Activated naive CD4-positive, alpha-beta T cell treated with anti-CD3 and anti-CD28 coated beads, Interleukin-2, amount 10 ng/mL, durations not matched to agents 5 hours and 36 hours (primary cell): ENCODE data around the gene ARHGEF38. TPM values are rescaled to one million over a fixed set of nuclear protein-coding genes. Genes with fewer than 3 reads are reported as not detected.

Experiments
- total RNA-seq, 2 experiments: library from RNA; stranded (reverse); gene quantifications; one replicate each; pipeline ENCODE4 v1.2.3, GENCODE V29; 2021

The ARHGEF38 gene, protein sequence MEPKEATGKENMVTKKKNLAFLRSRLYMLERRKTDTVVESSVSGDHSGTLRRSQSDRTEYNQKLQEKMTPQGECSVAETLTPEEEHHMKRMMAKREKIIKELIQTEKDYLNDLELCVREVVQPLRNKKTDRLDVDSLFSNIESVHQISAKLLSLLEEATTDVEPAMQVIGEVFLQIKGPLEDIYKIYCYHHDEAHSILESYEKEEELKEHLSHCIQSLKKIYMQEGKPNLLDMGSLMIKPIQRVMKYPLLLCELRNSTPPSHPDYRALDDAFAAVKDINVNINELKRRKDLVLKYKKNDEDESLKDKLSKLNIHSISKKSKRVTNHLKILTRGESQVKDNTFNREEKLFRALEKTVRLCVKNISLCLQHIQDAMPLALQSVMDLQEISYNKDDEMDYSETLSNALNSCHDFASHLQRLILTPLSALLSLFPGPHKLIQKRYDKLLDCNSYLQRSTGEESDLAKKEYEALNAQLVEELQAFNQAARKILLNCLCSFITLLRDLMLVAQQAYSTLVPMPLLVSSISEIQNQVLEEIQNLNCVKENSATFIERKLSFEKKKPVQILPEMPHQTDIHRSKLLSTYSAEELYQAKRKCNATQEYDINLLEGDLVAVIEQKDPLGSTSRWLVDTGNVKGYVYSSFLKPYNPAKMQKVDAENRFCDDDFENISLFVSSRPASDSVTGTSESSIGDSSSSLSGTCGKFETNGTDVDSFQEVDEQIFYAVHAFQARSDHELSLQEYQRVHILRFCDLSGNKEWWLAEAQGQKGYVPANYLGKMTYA
- not detected for total RNA-seq

DNA sequence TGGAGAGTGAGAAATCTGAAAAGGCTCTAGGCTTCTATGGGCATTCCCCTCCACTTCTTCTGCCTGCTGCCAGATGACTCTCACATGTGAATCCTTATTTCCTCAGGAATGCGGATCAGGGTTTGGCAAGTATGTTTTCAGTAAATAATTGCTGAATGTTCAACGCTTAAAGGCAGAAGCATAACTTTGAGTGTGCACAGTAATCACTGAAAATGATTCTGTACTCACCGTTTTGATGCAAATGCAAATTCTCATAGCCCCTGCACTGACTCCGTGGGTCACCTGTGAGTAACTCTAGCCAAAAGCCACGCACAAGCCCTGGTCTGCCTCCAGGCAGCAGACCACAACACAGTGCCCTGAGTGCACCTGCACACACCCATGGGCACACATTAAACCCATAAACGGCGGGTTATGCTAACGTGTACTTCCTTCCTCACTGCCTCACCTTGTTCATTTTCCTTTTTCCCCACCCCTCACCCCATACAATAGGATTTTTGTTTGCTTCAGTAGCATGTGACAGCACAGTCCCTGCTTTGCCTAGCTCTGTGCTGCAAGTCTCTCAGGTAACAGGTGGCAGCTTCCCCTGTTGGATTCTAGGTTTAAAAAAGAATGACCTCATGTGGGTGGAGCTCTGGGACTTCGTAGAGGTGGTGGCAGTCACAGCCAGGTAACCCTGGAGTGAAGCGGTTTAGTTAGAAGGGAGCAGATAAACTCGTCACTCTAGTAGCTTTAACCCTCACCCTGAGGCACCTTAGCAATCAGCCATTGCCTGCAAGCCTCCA lies at the start of gene ARHGEF38:
TSS of gene ARHGEF38 (plus strand) at position 656 of the 782 bp plus-strand sequence. CDS start 146 bp downstream, outside the sequence.

GRCh38 chr4:105708181-105709080 lies 156.0 kb downstream of the ARHGEF38 start, which contains the start of the genes GSTCD and INTS12:
GSTCD (plus strand) TSS chr4:105708784; CDS start chr4:105717614, 8,830 bp downstream.
INTS12 (minus strand) TSS chr4:105708689; CDS start chr4:105700005, 8,684 bp downstream.

Other genes with a start within 250 kb of the ARHGEF38 start
- 10 to 100 TPM; 57.8 to 59.9 TPM for gene PPA2, start 78.6 kb upstream of the ARHGEF38 start, total RNA-seq
- 10 to 100 TPM; 15.0 to 15.9 TPM for gene INTS12, start 156.1 kb downstream of the ARHGEF38 start, total RNA-seq
- 1 to 10 TPM; 7.6 to 8.1 TPM for gene GSTCD, start 156.2 kb downstream of the ARHGEF38 start, total RNA-seq